H1 (cell line): ENCODE results near the gene PANX2. TPM values are rescaled to one million over a fixed set of nuclear protein-coding genes. Genes with fewer than 3 reads are reported as not detected.

Source experiments
- RAD21 ChIP-seq, 2 experiments: IDR thresholded peaks in 1 of 2; conservative IDR thresholded peaks in 1 of 2; 2 replicates each; pipeline ENCODE4 v1.6.1; 2011; ENCODE audit warnings: low read depth in 2 of 2, low read length in 2 of 2, improper control_type of control experiment in 1 of 2, inconsistent platforms in 1 of 2, mild to moderate bottlenecking in 1 of 2, moderate library complexity in 1 of 2
- polyA plus RNA-seq, 7 experiments: library from polyadenylated mRNA; depleted of rRNA in 3 of 7; stranded (reverse) in 5 of 7; unstranded in 2 of 7; fragments of >200 nt in 5 of 7; fragments of 200-250 nt in 2 of 7; gene quantifications; 1 replicate in 5 of 7; 2 replicates in 1 of 7; 4 replicates in 1 of 7; pipeline versions ENCODE4 v1.2.1 to v1.2.3, GENCODE V29; 2011 to 2013; ENCODE audit warnings: missing spikeins in 2 of 7, mixed read lengths in 2 of 7
- total RNA-seq: library from RNA; stranded (reverse); fragmentation: NEBNext Ultra II Directional; extraction: Animal tissue kit (Norgen Biotek cat#: 25700); gene quantifications from 2 replicates; pipeline ENCODE4 v1.2.1, GENCODE V29; 2021
- TF ChIP-seq, protein P1 (sequence below): fragments of 300-600 bp; sonication (generic); IDR thresholded peaks from 2 replicates; pipeline ENCODE4 v1.7.1; 2012; ENCODE audit warnings: low read length, moderate library complexity, mild to moderate bottlenecking, inconsistent platforms; ENCODE audit not compliant: insufficient replicate concordance

Gene PANX2
- total and polyA plus RNA-seq, 2 of the 8 experiments (the other 6 are each of a cell fraction or from before 2014, with no cell fraction given), result 3.5 to 5.0 TPM

DNA sequence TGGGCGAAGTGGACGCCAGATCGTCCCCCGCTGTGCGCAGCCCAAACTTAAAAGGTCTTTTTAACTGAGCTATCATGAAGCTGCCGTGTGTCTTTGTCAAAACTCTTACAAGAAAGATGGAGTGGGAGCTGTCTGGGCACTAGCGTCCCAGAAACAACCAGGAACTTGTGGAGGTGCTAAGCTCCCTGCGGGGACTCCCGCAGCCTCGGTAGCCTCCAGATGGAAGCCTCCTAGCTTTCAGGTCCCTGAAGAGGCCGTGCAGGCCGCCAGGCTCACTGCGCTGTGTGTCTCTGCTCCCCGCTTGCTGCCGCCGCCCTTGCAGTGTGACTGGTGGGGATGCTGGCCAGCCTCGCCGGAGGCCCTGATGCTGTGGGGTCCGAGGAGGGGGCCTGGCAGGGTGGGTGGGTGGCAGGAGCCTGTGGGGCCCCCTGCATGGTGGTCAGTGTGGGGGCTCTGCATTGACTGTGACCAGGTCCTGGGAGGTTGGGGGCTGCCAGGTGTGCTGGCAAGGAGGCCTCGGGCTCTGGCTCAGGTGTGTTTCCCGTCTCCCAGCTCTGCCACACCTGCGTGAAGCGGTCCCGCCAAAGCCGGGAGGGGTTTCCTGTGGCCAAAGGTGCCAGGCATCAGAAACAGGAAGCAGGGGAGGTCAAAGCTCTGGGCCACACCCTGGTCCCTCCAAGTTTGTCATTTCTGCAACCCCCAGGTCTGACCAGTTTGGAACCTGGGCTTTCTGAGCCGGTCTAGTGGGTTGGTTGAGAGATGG, 16.4 kb downstream of the PANX2 start (continued):
- TF ChIP-seq, protein P1, sequence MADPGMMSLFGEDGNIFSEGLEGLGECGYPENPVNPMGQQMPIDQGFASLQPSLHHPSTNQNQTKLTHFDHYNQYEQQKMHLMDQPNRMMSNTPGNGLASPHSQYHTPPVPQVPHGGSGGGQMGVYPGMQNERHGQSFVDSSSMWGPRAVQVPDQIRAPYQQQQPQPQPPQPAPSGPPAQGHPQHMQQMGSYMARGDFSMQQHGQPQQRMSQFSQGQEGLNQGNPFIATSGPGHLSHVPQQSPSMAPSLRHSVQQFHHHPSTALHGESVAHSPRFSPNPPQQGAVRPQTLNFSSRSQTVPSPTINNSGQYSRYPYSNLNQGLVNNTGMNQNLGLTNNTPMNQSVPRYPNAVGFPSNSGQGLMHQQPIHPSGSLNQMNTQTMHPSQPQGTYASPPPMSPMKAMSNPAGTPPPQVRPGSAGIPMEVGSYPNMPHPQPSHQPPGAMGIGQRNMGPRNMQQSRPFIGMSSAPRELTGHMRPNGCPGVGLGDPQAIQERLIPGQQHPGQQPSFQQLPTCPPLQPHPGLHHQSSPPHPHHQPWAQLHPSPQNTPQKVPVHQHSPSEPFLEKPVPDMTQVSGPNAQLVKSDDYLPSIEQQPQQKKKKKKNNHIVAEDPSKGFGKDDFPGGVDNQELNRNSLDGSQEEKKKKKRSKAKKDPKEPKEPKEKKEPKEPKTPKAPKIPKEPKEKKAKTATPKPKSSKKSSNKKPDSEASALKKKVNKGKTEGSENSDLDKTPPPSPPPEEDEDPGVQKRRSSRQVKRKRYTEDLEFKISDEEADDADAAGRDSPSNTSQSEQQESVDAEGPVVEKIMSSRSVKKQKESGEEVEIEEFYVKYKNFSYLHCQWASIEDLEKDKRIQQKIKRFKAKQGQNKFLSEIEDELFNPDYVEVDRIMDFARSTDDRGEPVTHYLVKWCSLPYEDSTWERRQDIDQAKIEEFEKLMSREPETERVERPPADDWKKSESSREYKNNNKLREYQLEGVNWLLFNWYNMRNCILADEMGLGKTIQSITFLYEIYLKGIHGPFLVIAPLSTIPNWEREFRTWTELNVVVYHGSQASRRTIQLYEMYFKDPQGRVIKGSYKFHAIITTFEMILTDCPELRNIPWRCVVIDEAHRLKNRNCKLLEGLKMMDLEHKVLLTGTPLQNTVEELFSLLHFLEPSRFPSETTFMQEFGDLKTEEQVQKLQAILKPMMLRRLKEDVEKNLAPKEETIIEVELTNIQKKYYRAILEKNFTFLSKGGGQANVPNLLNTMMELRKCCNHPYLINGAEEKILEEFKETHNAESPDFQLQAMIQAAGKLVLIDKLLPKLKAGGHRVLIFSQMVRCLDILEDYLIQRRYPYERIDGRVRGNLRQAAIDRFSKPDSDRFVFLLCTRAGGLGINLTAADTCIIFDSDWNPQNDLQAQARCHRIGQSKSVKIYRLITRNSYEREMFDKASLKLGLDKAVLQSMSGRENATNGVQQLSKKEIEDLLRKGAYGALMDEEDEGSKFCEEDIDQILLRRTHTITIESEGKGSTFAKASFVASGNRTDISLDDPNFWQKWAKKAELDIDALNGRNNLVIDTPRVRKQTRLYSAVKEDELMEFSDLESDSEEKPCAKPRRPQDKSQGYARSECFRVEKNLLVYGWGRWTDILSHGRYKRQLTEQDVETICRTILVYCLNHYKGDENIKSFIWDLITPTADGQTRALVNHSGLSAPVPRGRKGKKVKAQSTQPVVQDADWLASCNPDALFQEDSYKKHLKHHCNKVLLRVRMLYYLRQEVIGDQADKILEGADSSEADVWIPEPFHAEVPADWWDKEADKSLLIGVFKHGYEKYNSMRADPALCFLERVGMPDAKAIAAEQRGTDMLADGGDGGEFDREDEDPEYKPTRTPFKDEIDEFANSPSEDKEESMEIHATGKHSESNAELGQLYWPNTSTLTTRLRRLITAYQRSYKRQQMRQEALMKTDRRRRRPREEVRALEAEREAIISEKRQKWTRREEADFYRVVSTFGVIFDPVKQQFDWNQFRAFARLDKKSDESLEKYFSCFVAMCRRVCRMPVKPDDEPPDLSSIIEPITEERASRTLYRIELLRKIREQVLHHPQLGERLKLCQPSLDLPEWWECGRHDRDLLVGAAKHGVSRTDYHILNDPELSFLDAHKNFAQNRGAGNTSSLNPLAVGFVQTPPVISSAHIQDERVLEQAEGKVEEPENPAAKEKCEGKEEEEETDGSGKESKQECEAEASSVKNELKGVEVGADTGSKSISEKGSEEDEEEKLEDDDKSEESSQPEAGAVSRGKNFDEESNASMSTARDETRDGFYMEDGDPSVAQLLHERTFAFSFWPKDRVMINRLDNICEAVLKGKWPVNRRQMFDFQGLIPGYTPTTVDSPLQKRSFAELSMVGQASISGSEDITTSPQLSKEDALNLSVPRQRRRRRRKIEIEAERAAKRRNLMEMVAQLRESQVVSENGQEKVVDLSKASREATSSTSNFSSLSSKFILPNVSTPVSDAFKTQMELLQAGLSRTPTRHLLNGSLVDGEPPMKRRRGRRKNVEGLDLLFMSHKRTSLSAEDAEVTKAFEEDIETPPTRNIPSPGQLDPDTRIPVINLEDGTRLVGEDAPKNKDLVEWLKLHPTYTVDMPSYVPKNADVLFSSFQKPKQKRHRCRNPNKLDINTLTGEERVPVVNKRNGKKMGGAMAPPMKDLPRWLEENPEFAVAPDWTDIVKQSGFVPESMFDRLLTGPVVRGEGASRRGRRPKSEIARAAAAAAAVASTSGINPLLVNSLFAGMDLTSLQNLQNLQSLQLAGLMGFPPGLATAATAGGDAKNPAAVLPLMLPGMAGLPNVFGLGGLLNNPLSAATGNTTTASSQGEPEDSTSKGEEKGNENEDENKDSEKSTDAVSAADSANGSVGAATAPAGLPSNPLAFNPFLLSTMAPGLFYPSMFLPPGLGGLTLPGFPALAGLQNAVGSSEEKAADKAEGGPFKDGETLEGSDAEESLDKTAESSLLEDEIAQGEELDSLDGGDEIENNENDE, result no peak
- no peak for TF ChIP-seq RAD21 (IDR thresholded peaks at IDR 0.05 in 1 of 2, conservative IDR thresholded peaks at IDR 0.05 in 1 of 2; ENCODE audit: low read depth in 2 of 2, low read length in 2 of 2)
